AG10803 (cell line): Measurements from ENCODE around the gene SPTBN4.

Source experiments
- DNase-seq: peaks from one replicate; pipeline ENCODE4 v3.0.0; 2010; ENCODE audit warnings: low read depth
- H3K4me3 ChIP-seq: 2 replicates; pipeline ENCODE4 v1.5.1; 2011; ENCODE audit warnings: mild to moderate bottlenecking, low read length, control low read depth
- CTCF ChIP-seq: conservative IDR thresholded peaks from 2 replicates; pipeline ENCODE4 v1.5.1; 2011; ENCODE audit warnings: mild to moderate bottlenecking, low read length, control low read depth, inconsistent platforms

SPTBN4 gene

DNA sequence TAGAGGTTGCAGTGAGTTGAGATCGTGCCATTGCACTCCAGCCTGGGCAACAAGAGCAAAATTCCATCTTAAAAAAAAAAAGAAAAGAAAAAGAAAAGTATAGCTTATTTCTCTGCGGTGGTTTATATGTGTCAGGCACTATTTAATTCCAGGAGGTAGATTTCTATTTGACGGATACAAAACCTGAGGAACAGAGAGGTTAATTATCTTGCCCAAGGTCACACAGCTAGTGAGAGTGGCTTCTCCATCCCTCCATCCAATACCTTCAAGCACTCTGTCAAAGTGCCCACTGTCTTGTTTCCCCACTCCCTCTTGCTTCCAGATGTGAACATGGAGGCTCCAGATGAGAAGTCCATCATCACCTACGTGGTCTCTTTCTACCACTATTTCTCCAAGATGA lies 34.8 kb downstream of the SPTBN4 start:
- no peak for DNase-seq
- no peak for TF ChIP-seq CTCF
- no peak overlapping the region for H3K4me3 ChIP-seq

GRCh38 chr19:40502081-40502480 lies 35.3 kb downstream of the SPTBN4 start:
- no peak for TF ChIP-seq CTCF
- no peak overlapping the region for H3K4me3 ChIP-seq
- DNase-seq, result no peak

GRCh38 chr19:40502647-40503319 lies 36.0 kb downstream of the SPTBN4 start:
- no peak for DNase-seq
- H3K4me3 ChIP-seq, result no peak overlapping the region
- no peak for TF ChIP-seq CTCF

GRCh38 chr19:40503320-40503695 lies 36.5 kb downstream of the SPTBN4 start:
- TF ChIP-seq CTCF, result no peak
- H3K4me3 ChIP-seq, result no peak overlapping the region
- DNase-seq, result no peak

- DNase-seq, result no peak
- no peak overlapping the region for H3K4me3 ChIP-seq
- no peak for TF ChIP-seq CTCF
Observed at GRCh38 chr19:40506099-40506498, 39.3 kb downstream of the SPTBN4 start.

DNA sequence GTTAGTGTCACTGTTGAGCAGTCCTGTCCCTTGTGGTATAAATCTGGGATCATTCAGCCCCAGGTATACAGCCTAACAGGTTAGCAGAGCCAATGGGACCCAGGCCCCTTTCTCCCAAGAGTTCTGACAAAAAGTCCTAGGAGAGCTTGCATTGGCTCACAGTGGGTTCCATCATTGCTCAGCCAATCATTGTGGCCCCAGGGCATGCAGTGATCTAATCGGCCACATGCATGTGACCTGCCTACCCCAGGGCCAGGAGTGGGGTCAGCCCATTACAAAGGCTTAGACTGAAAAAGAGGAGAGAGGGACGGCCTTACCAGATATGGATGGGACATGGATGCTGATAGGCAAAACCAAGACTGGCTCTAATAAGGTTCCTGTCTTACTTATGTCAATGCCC lies 41.1 kb downstream of the SPTBN4 start:
- DNase-seq, result no peak
- no peak overlapping the region for H3K4me3 ChIP-seq
- TF ChIP-seq CTCF, result no peak

- H3K4me3 ChIP-seq, result no peak overlapping the region
- no peak for DNase-seq
- TF ChIP-seq CTCF, result no peak
Observed at GRCh38 chr19:40508739-40509260, 42.0 kb downstream of the SPTBN4 start.
